ENCODE data around the gene TNFAIP1.

- TF ChIP-seq EZH2 (IDR thresholded peaks at IDR 0.05; ENCODE audit: borderline replicate concordance, low read depth, low read length, severe bottlenecking), result no peak
- TF ChIP-seq CTCF (IDR thresholded peaks at IDR 0.05; ENCODE audit: borderline replicate concordance, extremely low read depth, low read length, poor library complexity, severe bottlenecking), result no peak
These were observed 27.6 kb downstream of the TNFAIP1 start for GRCh38 chr17:28363186-28363585.
